Endothelial cell of umbilical vein (primary cell): ENCODE data around the gene HSF2BP. TPM values are rescaled to one million over a fixed set of nuclear protein-coding genes. Genes with fewer than 3 reads are reported as not detected.
"Not testable (repeated sequence)": the region's sequence is repeated elsewhere in the genome, so short reads cannot be mapped to it uniquely, and the experiment has no call there.

Experiments
- BruUV-seq: library from RNA; stranded (reverse); fragments of 400-500 nt; replicated peaks from 2 replicates; lab custom pipeline; 2021; lab: Mats Ljungman, UMichigan
- CTCF ChIA-PET: fragments of 300-600, 350-600 bp; sonication (Branson Sonifier 250); formaldehyde crosslinking; loops from one replicate; lab custom pipeline; 2021; ENCODE audit warnings: antibody characterized with exemption, inconsistent platforms; lab: Charles Lee
- POLR2A ChIA-PET: fragments of 300-600, 350-600 bp; sonication (Branson Sonifier 250); formaldehyde crosslinking; loops from one replicate; lab custom pipeline; 2021; ENCODE audit warnings: antibody characterized with exemption, inconsistent platforms; lab: Charles Lee
- DNase-seq: peaks from one replicate; pipeline ENCODE4 v3.0.0-alpha.2; 2011; ENCODE audit warnings: low read depth, low spot score
- FAIRE-seq: peaks from 2 replicates; lab custom pipeline; 2011; peaks lifted over from hg19 to GRCh38; lab: Jason Lieb, UNC
- H2AFZ ChIP-seq: 2 replicates; pipeline ENCODE4 v1.6.0; 2012; ENCODE audit warnings: low read depth, low read length, control low read depth, inconsistent platforms
- H3K27ac ChIP-seq: 2 replicates; pipeline ENCODE4 v1.5.1; 2011; ENCODE audit warnings: low read depth, mild to moderate bottlenecking, control low read depth, low read length, moderate library complexity; ENCODE audit not compliant: insufficient read depth
- H3K27me3 ChIP-seq, 2 experiments: 2 replicates each; pipeline versions ENCODE4 v1.6.0 to v1.6.1; 2011; ENCODE audit warnings: low read length in 2 of 2, mixed read lengths in 1 of 2; ENCODE audit not compliant: control insufficient read depth in 2 of 2, insufficient read depth in 2 of 2
- H3K36me3 ChIP-seq, 2 experiments: 2 replicates in 1 of 2; 3 replicates in 1 of 2; pipeline ENCODE4 v1.5.1; 2011; ENCODE audit warnings: low read length in 2 of 2, mild to moderate bottlenecking in 1 of 2, moderate library complexity in 1 of 2; ENCODE audit not compliant: control insufficient read depth in 2 of 2, insufficient read depth in 2 of 2; ENCODE audit errors: extremely low read depth in 1 of 2
- H3K4me1 ChIP-seq: 3 replicates; pipeline ENCODE4 v1.5.1; 2011; ENCODE audit warnings: mild to moderate bottlenecking, low read length; ENCODE audit not compliant: control insufficient read depth, insufficient read depth; ENCODE audit errors: extremely low read depth
- H3K4me2 ChIP-seq: 2 replicates; pipeline ENCODE4 v1.6.1; 2011; ENCODE audit warnings: low read length, control low read depth, mixed read lengths; ENCODE audit not compliant: insufficient read depth
- H3K4me3 ChIP-seq, 3 experiments: fragments of 200-600 bp in 1 of 3; sonication (generic), shearing (Covaris generic) in 1 of 3; replicated peaks in 1 of 3; 2 replicates each; pipeline ENCODE4 v1.5.1; 2011 to 2016; ENCODE audit warnings: control low read depth in 3 of 3, low read length in 3 of 3, mild to moderate bottlenecking in 2 of 3, inconsistent platforms in 1 of 3, low read depth in 1 of 3, moderate library complexity in 1 of 3; ENCODE audit not compliant: insufficient read depth in 1 of 3
- H3K79me2 ChIP-seq: 2 replicates; pipeline ENCODE4 v1.6.0; 2012; ENCODE audit warnings: low read length, inconsistent platforms; ENCODE audit not compliant: control insufficient read depth, insufficient read depth
- H3K9ac ChIP-seq: replicated peaks from 2 replicates; pipeline ENCODE3; 2011; ENCODE audit warnings: low read length, control low read depth; ENCODE audit not compliant: insufficient read depth; ENCODE audit errors: extremely low read depth
- H3K9me1 ChIP-seq: replicated peaks from 3 replicates; pipeline ENCODE4 v1.6.0; 2011; ENCODE audit warnings: mild to moderate bottlenecking, low read length; ENCODE audit not compliant: control insufficient read depth, insufficient read depth; ENCODE audit errors: extremely low read depth
- H3K9me3 ChIP-seq: replicated peaks from 2 replicates; pipeline ENCODE4 v1.5.1; 2012; ENCODE audit warnings: low read length, inconsistent platforms; ENCODE audit not compliant: control insufficient read depth, insufficient read depth
- H4K20me1 ChIP-seq: replicated peaks from 2 replicates; pipeline ENCODE3; 2011; ENCODE audit warnings: mild to moderate bottlenecking, low read length; ENCODE audit not compliant: control insufficient read depth, insufficient read depth; ENCODE audit errors: extremely low read depth
- dilution Hi-C: fragments of 300-500 bp; cut with MboI; formaldehyde crosslinking; loops from one replicate; pipeline ENCODE4 v1.15.0; 2019; ENCODE audit warnings: low sequenced_read_pairs; ENCODE audit not compliant: extremely low pct_ligation_motif_present
- intact Hi-C: fragments of 100-400 bp; cut with micrococcal nuclease; formaldehyde crosslinking; loops from one replicate; pipeline ENCODE4 v1.10.0; 2022
- microRNA-seq: library from miRNA; unstranded; fragments of <30 nt; microRNA quantifications from one replicate; pipeline ENCODE4 v1.2.0, GENCODE V29; 2021; ENCODE audit warnings: borderline number of aligned reads, borderline replicate concordance
- polyA plus RNA-seq, 4 experiments: library from polyadenylated mRNA; depleted of rRNA in 3 of 4; stranded (reverse) in 3 of 4; unstranded in 1 of 4; fragments of >200 nt; gene quantifications; 2 replicates each; pipeline versions ENCODE4 v1.2.1 to v1.2.3, GENCODE V29; 2011 to 2012; ENCODE audit warnings: missing spikeins in 1 of 4
- small RNA-seq: library from RNA; depleted of rRNA; stranded (forward); fragments of <200 nt; gene quantifications from one replicate; pipeline ENCODE3, GENCODE V24; 2012; ENCODE audit warnings: low replicate concordance, low read depth; ENCODE audit not compliant: insufficient read depth, insufficient read length
- total RNA-seq: library from RNA; stranded (reverse); gene quantifications from 2 replicates; pipeline ENCODE4 v1.2.3, GENCODE V29; 2021

Gene HSF2BP
- total and polyA plus RNA-seq, 2 donors (not counting 3 experiments of a cell fraction or from before 2014, with no cell fraction given) = 0.41 to 0.55 TPM

DNA sequence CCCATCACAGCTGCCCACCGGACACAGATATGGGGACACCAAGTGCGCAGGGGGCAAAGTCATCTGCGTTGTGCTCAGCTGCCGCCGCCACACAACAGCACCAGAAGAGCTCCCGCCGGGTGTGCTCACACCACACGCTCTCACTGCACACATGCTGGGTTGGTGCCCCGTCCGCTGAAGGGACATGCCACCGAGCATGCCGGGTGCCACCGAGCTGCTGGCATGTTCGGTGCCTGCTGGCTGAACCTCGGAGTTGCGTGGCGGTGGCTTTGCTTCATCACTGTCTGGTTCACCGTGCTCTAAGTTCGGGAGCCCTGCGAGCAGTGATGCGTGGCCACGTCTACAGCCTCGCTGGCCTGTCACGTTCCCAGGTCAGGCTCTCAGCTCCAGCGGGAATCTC is 174.3 kb downstream of the HSF2BP start:
- H3K9me1 ChIP-seq, H3K4me3 ChIP-seq, H3K9me3 ChIP-seq, H2AFZ ChIP-seq, intact Hi-C loops, H3K9ac ChIP-seq, POLR2A ChIA-PET, FAIRE-seq, DNase-seq, H3K4me2 ChIP-seq, dilution Hi-C loops, BruUV-seq, H3K4me1 ChIP-seq, H4K20me1 ChIP-seq, H3K79me2 ChIP-seq, H3K27me3 ChIP-seq, H3K27ac ChIP-seq, CTCF ChIA-PET, H3K36me3 ChIP-seq: not testable (repeated sequence)

DNA sequence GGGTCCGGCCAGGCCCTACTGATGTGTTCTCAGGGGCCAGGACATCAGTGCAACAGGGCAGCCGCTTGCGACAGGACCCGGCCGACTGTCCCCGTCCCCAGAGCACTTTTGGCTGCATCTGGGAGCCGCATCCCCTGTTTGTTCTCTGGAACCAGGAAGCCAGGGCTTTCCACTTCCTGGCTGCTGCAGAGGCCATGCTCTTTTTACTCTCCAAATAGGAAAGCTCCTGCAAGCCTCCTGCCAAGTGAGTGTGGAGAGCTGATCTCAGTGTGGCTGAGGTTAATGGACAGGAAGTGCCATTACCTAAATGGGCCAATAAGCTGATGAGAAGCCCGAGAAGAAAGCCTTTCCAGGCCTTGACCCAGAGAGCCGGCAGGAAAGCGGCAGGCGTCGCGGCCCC is 180.1 kb downstream of the HSF2BP start:
- peak; percentile 99 for FAIRE-seq
- H3K4me3 ChIP-seq, H3K27me3 ChIP-seq, POLR2A ChIA-PET, H3K36me3 ChIP-seq, H2AFZ ChIP-seq, H3K4me2 ChIP-seq, intact Hi-C loops, CTCF ChIA-PET, H3K79me2 ChIP-seq, BruUV-seq, H4K20me1 ChIP-seq, DNase-seq, H3K4me1 ChIP-seq, H3K27ac ChIP-seq, dilution Hi-C loops, H3K9me3 ChIP-seq, H3K9ac ChIP-seq, H3K9me1 ChIP-seq: not testable (repeated sequence)

Small RNAs within 50 kb of the gene (microRNA-seq; reads per million reads assigned to microRNA genes)
- gene MIR6070 = not detected

Small RNAs within 50 kb of the gene (small RNA-seq; reads per million reads assigned to genes)
- gene MIR6070 = not detected

Other genes with a start within 250 kb of the HSF2BP start
- 3.3 and 8.0 TPM in 2 replicates for gene SIK1, start 232.4 kb downstream of the HSF2BP start, total RNA-seq
- 0.56 and 0.59 TPM in 2 replicates for gene SIK1, start 232.4 kb downstream of the HSF2BP start, polyA plus RNA-seq
- gene RRP1B, start 72 bp upstream of the HSF2BP start, total RNA-seq = 39.9 and 40.1 TPM in 2 replicates
- 11.6 and 13.0 TPM in 2 replicates for gene RRP1B, start 72 bp upstream of the HSF2BP start, polyA plus RNA-seq
- 59.1 and 60.2 TPM in 2 replicates for gene PDXK, start 59.6 kb upstream of the HSF2BP start, total RNA-seq
- gene PDXK, start 59.6 kb upstream of the HSF2BP start, polyA plus RNA-seq = 44.2 and 47.5 TPM in 2 replicates
- 65.8 and 69.2 TPM in 2 replicates for gene CSTB, start 116.8 kb upstream of the HSF2BP start, total RNA-seq
- gene CSTB, start 116.8 kb upstream of the HSF2BP start, polyA plus RNA-seq = 83.7 and 109 TPM in 2 replicates
- 35.0 and 36.3 TPM in 2 replicates for gene RRP1, start 130.1 kb upstream of the HSF2BP start, total RNA-seq
- 11.2 and 15.2 TPM in 2 replicates for gene RRP1, start 130.1 kb upstream of the HSF2BP start, polyA plus RNA-seq
- gene AGPAT3, start 205.7 kb upstream of the HSF2BP start, total RNA-seq = 71.8 and 76.7 TPM in 2 replicates
- 36.8 and 39.9 TPM in 2 replicates for gene AGPAT3, start 205.7 kb upstream of the HSF2BP start, polyA plus RNA-seq